GM18502 (cell line): Measurements from ENCODE around the gene OR52N2.
A peak's percentile ranks its signal among the peaks of the same experiment; 100 is the strongest.

Experiments
- ATAC-seq: cut with Tn5 transposase; IDR thresholded peaks from one replicate; pipeline ENCODE4 v1.9.1; 2021; ENCODE audit warnings: mild to moderate bottlenecking; ENCODE audit not compliant: unreplicated experiment, poor library complexity

OR52N2 gene

GRCh38 chr11:5808500-5809121, at the start of gene OR52N2:
Gene OR52N2, plus strand, starts transcription at chr11:5808924. Its CDS starts 11,412 bp downstream, at chr11:5820336.
- peak; percentile 94 for ATAC-seq

GRCh38 chr11:5767056-5767455, 41.7 kb upstream of the OR52N2 start:
- no peak for ATAC-seq

GRCh38 chr11:5783255-5783654, 25.5 kb upstream of the OR52N2 start, which contains the start of gene OR52N5:
Gene OR52N5, minus strand, starts transcription at chr11:5783355. Its CDS starts 4,721 bp downstream, at chr11:5778634.
- ATAC-seq: no peak

GRCh38 chr11:5791165-5791564, 17.6 kb upstream of the OR52N2 start, which contains the start of gene OR52N1:
Gene OR52N1, minus strand, starts transcription at chr11:5791265. Its CDS starts 2,449 bp downstream, at chr11:5788816.
- no peak for ATAC-seq

- no peak for ATAC-seq
Observed at GRCh38 chr11:5796541-5796940, 12.2 kb upstream of the OR52N2 start.

- no peak for ATAC-seq
Observed at GRCh38 chr11:5803982-5804381, 4.7 kb upstream of the OR52N2 start.

- no peak for ATAC-seq
Observed at GRCh38 chr11:5807580-5807979, 1.1 kb upstream of the OR52N2 start.

GRCh38 chr11:5809122-5809519, 397 bp downstream of the OR52N2 start:
- ATAC-seq: peak; percentile 34

- no peak for ATAC-seq
Observed at GRCh38 chr11:5809905-5810795, 1.4 kb downstream of the OR52N2 start.

- peak; percentile 40 for ATAC-seq
Observed at GRCh38 chr11:5815534-5815933, 6.8 kb downstream of the OR52N2 start.

GRCh38 chr11:5818245-5818886, 9.6 kb downstream of the OR52N2 start:
- ATAC-seq: peak; percentile 68

GRCh38 chr11:5831196-5831829, 22.6 kb downstream of the OR52N2 start:
- ATAC-seq: no peak

- ATAC-seq: no peak
Observed at GRCh38 chr11:5833446-5833845, 24.7 kb downstream of the OR52N2 start.

- no peak for ATAC-seq
Observed at GRCh38 chr11:5837695-5838094, 29.0 kb downstream of the OR52N2 start.

- no peak for ATAC-seq
Observed at GRCh38 chr11:5841797-5842196, 33.1 kb downstream of the OR52N2 start, which contains the start of gene OR52E6. Gene OR52E6, minus strand, starts transcription at chr11:5841897. Its CDS starts 0 bp downstream, at chr11:5841897.

- no peak for ATAC-seq
Observed at GRCh38 chr11:5846701-5847100, 38.0 kb downstream of the OR52N2 start.

GRCh38 chr11:5847711-5848110, 39.0 kb downstream of the OR52N2 start:
- no peak for ATAC-seq

GRCh38 chr11:5851002-5851401, 42.3 kb downstream of the OR52N2 start:
- ATAC-seq: no peak

- ATAC-seq: no peak
Observed at GRCh38 chr11:5857590-5857989, 48.9 kb downstream of the OR52N2 start, which contains the start of gene OR52E8. Gene OR52E8, minus strand, starts transcription at chr11:5857690. Its CDS starts 0 bp downstream, at chr11:5857690.

GRCh38 chr11:5865826-5866225, 57.1 kb downstream of the OR52N2 start:
- ATAC-seq: no peak
